GM18507 (cell line): ENCODE results near the gene CADM1.
A peak's percentile ranks its signal among the peaks of the same experiment; 100 is the strongest.

Source experiments
- DNase-seq: peaks from one replicate; pipeline ENCODE4 v3.0.0; 2011; ENCODE audit warnings: low read depth; ENCODE audit not compliant: insufficient read length; ENCODE audit errors: extremely low spot score
- FAIRE-seq: peaks from 2 replicates; lab custom pipeline; 2011; peaks lifted over from hg19 to GRCh38; lab: Jason Lieb, UNC

CADM1 gene

GRCh38 chr11:115269191-115269950 is 234.8 kb downstream of the CADM1 start:
- FAIRE-seq (no peak), DNase-seq (no peak)

- DNase-seq = no peak
- no peak for FAIRE-seq
Observed at GRCh38 chr11:115267871-115268270, 236.3 kb downstream of the CADM1 start.

GRCh38 chr11:115267238-115267781 is 236.9 kb downstream of the CADM1 start:
- DNase-seq (no peak), FAIRE-seq (no peak)

GRCh38 chr11:115266066-115266639 is 238.1 kb downstream of the CADM1 start:
- FAIRE-seq (no peak), DNase-seq (no peak)

- DNase-seq (no peak), FAIRE-seq (no peak)
Observed at GRCh38 chr11:115263799-115264656, 240.2 kb downstream of the CADM1 start.

- FAIRE-seq = no peak
- no peak for DNase-seq
Observed at GRCh38 chr11:115258216-115258615, 246.0 kb downstream of the CADM1 start.

GRCh38 chr11:115257678-115258077 is 246.5 kb downstream of the CADM1 start:
- FAIRE-seq (no peak), DNase-seq (no peak)

- FAIRE-seq = no peak
- DNase-seq = no peak
Observed at GRCh38 chr11:115257270-115257669, 246.9 kb downstream of the CADM1 start.

GRCh38 chr11:115256397-115257197 is 247.6 kb downstream of the CADM1 start:
- peak; percentile 8 for DNase-seq
- FAIRE-seq = peak; percentile 78

- no peak for FAIRE-seq
- DNase-seq = no peak
Observed at GRCh38 chr11:115255006-115255762, 249.0 kb downstream of the CADM1 start.

- no peak for DNase-seq
- FAIRE-seq = no peak
Observed at GRCh38 chr11:115251126-115251525, 253.1 kb downstream of the CADM1 start.

- DNase-seq = no peak
- FAIRE-seq = no peak
Observed at GRCh38 chr11:115249061-115249578, 255.1 kb downstream of the CADM1 start.

- no peak for FAIRE-seq
Observed at GRCh38 chr11:115247953-115248352, 256.3 kb downstream of the CADM1 start.

GRCh38 chr11:115247361-115247760 is 256.9 kb downstream of the CADM1 start:
- FAIRE-seq (no peak), DNase-seq (no peak)

More at GRCh38 chr11:115247953-115248352, 256.3 kb downstream of the CADM1 start:
- DNase-seq = no peak

GRCh38 chr11:115244758-115245157 is 259.5 kb downstream of the CADM1 start:
- no peak for FAIRE-seq
- DNase-seq = no peak

- no peak for FAIRE-seq
- no peak for DNase-seq
Observed at GRCh38 chr11:115244296-115244695, 259.9 kb downstream of the CADM1 start.

- no peak for FAIRE-seq
- no peak for DNase-seq
Observed at GRCh38 chr11:115242982-115243381, 261.2 kb downstream of the CADM1 start.

GRCh38 chr11:115241899-115242298 is 262.3 kb downstream of the CADM1 start:
- no peak for DNase-seq
- FAIRE-seq = no peak
